ENCODE results near the gene TACC2.

DNA sequence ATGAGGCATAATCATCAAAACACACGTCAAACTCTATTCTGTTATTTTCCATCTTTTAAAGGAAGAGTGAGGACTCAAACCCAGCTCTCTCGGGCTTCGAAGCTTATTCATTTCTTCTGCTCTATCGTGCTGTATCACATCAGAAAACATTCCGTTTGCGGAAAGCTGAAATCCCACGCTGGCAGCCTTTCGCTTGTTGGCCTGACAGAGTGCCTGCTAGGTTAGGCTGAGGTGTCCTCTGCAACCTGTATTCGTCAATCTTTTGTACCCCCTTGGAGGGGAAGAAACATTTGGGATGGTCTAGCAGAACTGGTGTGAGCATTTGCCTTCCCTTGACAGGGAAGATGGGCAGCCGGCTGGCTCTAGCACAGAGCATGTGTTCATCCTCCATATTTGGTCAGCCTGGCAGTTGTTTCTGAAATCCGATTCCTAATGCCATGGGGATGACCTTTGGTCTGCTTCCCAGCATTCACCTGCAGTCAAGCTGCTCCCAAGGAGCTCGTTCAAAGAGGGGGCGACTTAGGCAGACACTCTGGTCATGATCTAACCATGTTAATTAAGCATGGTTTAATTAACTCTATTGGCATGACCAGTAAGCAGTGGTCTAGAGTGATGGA, 55.2 kb downstream of the TACC2 start:
- TF ChIP-seq, protein P1, sequence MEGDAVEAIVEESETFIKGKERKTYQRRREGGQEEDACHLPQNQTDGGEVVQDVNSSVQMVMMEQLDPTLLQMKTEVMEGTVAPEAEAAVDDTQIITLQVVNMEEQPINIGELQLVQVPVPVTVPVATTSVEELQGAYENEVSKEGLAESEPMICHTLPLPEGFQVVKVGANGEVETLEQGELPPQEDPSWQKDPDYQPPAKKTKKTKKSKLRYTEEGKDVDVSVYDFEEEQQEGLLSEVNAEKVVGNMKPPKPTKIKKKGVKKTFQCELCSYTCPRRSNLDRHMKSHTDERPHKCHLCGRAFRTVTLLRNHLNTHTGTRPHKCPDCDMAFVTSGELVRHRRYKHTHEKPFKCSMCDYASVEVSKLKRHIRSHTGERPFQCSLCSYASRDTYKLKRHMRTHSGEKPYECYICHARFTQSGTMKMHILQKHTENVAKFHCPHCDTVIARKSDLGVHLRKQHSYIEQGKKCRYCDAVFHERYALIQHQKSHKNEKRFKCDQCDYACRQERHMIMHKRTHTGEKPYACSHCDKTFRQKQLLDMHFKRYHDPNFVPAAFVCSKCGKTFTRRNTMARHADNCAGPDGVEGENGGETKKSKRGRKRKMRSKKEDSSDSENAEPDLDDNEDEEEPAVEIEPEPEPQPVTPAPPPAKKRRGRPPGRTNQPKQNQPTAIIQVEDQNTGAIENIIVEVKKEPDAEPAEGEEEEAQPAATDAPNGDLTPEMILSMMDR (IDR thresholded peaks at IDR 0.05): no peak
- no peak for TF ChIP-seq POLR2A (IDR thresholded peaks at IDR 0.05)
